Urinary bladder (tissue), 4 donors: ENCODE data around the gene COL13A1. TPM values are rescaled to one million over a fixed set of nuclear protein-coding genes. Genes with fewer than 3 reads are reported as not detected.

Source experiments
- DNase-seq: peaks from one replicate; pipeline ENCODE4 v3.0.0-alpha.2; 2015; ENCODE audit errors: extremely low spot score
- H3K27ac ChIP-seq: one replicate; pipeline ENCODE4 v1.5.1; 2013; ENCODE audit warnings: low read depth, mild to moderate bottlenecking, moderate library complexity
- H3K36me3 ChIP-seq: one replicate; pipeline ENCODE4 v1.6.1; 2013; ENCODE audit warnings: mild to moderate bottlenecking, moderate library complexity; ENCODE audit not compliant: insufficient read depth
- H3K4me1 ChIP-seq: one replicate; pipeline ENCODE4 v1.6.1; 2013; ENCODE audit warnings: mild to moderate bottlenecking, moderate library complexity; ENCODE audit not compliant: insufficient read depth
- H3K4me3 ChIP-seq: one replicate; pipeline ENCODE4 v1.5.1; 2013; ENCODE audit warnings: low read depth, low read length
- WGBS: extraction: QIAGEN DNeasy Blood & Tissue Kit; methylation state at CpG from one replicate; pipeline ENCODE4 v1.1.7; 2013; 5-methylcytosine and 5-hydroxymethylcytosine counted together
- polyA plus RNA-seq: library from polyadenylated mRNA; stranded (reverse); fragments of 200-250 nt; gene quantifications from one replicate; pipeline ENCODE4 v1.2.3, GENCODE V29; 2013
- total RNA-seq: library from RNA; depleted of rRNA; stranded (reverse); fragments of >200 nt; gene quantifications from one replicate; pipeline ENCODE4 v1.2.3, GENCODE V29; 2014
- donor health status: healthy with polysubstance abuse.
- donor health status: healthy.

Gene COL13A1
- total and polyA plus RNA-seq, 2 donors, result 5.7 to 9.2 TPM

GRCh38 chr10:69974551-69975155 lies 172.9 kb downstream of the COL13A1 start:
- 20% methylated on average over 2 of the region's 2 CpGs for WGBS
- Histone ChIP-seq H3K4me1 (no peaks in the 10 kb centered on the region), H3K27ac (no peak overlapping the region), H3K36me3 (no peaks in the 10 kb centered on the region), H3K4me3 (no peak overlapping the region)
- peak; percentile 2 for DNase-seq

GRCh38 chr10:69976795-69977546 lies 175.3 kb downstream of the COL13A1 start:
- no peak overlapping the region for H3K27ac ChIP-seq
- no peaks in the 10 kb centered on the region for H3K36me3 ChIP-seq
- WGBS, result 52% methylated on average over 3 of the region's 3 CpGs
- no peaks in the 10 kb centered on the region for H3K4me1 ChIP-seq
- no peak overlapping the region for H3K4me3 ChIP-seq
- DNase-seq, result no peak

GRCh38 chr10:69979174-69979573 lies 177.5 kb downstream of the COL13A1 start:
- H3K36me3 ChIP-seq, result no peaks in the 10 kb centered on the region
- no peaks in the 10 kb centered on the region for H3K4me1 ChIP-seq
- no peak for DNase-seq
- H3K4me3 ChIP-seq, result no peak overlapping the region
- no peak overlapping the region for H3K27ac ChIP-seq

- WGBS, result 91% methylated on average over 2 of the region's 2 CpGs
- no peak overlapping the region for H3K27ac ChIP-seq
- H3K4me1 ChIP-seq, result no peaks in the 10 kb centered on the region
- no peaks in the 10 kb centered on the region for H3K36me3 ChIP-seq
- no peak for DNase-seq
- H3K4me3 ChIP-seq, result no peak overlapping the region
Measured at GRCh38 chr10:69980672-69981071, 179.0 kb downstream of the COL13A1 start.

GRCh38 chr10:69988094-69988493 lies 186.4 kb downstream of the COL13A1 start:
- H3K36me3 ChIP-seq, result no peaks in the 10 kb centered on the region
- no peak overlapping the region for H3K4me3 ChIP-seq
- WGBS, result 28% methylated on average over 2 of the region's 2 CpGs
- no peak overlapping the region for H3K27ac ChIP-seq
- DNase-seq, result no peak
- no peaks in the 10 kb centered on the region for H3K4me1 ChIP-seq

GRCh38 chr10:69991151-69991550 lies 189.4 kb downstream of the COL13A1 start:
- WGBS, result 74% methylated on average over 2 of the region's 2 CpGs
- no peak overlapping the region for H3K4me3 ChIP-seq
- H3K36me3 ChIP-seq, result no peaks in the 10 kb centered on the region
- no peak overlapping the region for H3K27ac ChIP-seq
- H3K4me1 ChIP-seq, result no peaks in the 10 kb centered on the region
- no peak for DNase-seq

- no peak for DNase-seq
- no peak overlapping the region for H3K4me3 ChIP-seq
- 41% methylated on average over 2 of the region's 2 CpGs for WGBS
- no peaks in the 10 kb centered on the region for H3K36me3 ChIP-seq
- no peaks in the 10 kb centered on the region for H3K4me1 ChIP-seq
- no peak overlapping the region for H3K27ac ChIP-seq
Measured at GRCh38 chr10:69994262-69994661, 192.6 kb downstream of the COL13A1 start.

GRCh38 chr10:69996611-69997010 lies 194.9 kb downstream of the COL13A1 start:
- Histone ChIP-seq H3K27ac (no peak overlapping the region), H3K4me3 (no peak overlapping the region), H3K4me1 (no peaks in the 10 kb centered on the region), H3K36me3 (no peaks in the 10 kb centered on the region)
- 58% methylated on average over 2 of the region's 2 CpGs for WGBS
- no peak for DNase-seq

- DNase-seq, result no peak
- WGBS, result 97% methylated on average over 4 of the region's 4 CpGs
- H3K36me3 ChIP-seq, result no peaks in the 10 kb centered on the region
- no peak overlapping the region for H3K4me3 ChIP-seq
- no peaks in the 10 kb centered on the region for H3K4me1 ChIP-seq
- H3K27ac ChIP-seq, result no peak overlapping the region
Measured at GRCh38 chr10:70000262-70000661, 198.6 kb downstream of the COL13A1 start.

GRCh38 chr10:70007116-70007820 lies 205.6 kb downstream of the COL13A1 start:
- H3K36me3 ChIP-seq, result no peaks in the 10 kb centered on the region
- no peak overlapping the region for H3K4me3 ChIP-seq
- no peak overlapping the region for H3K27ac ChIP-seq
- no peaks in the 10 kb centered on the region for H3K4me1 ChIP-seq
- 79% methylated on average over 9 of the region's 9 CpGs for WGBS
- no peak for DNase-seq

Other genes with a start within 250 kb of the COL13A1 start
- gene NEUROG3, start 228.5 kb upstream of the COL13A1 start, total RNA-seq, result not detected
- gene NEUROG3, start 228.5 kb upstream of the COL13A1 start, polyA plus RNA-seq, result not detected
- gene FAM241B, start 171.7 kb upstream of the COL13A1 start, total RNA-seq, result not detected
- gene FAM241B, start 171.7 kb upstream of the COL13A1 start, polyA plus RNA-seq, result 5.0 TPM